ENCODE measurements around the gene TESMIN.

The TESMIN gene

GRCh38 chr11:68680541-68681231 is 70.6 kb downstream of the TESMIN start:
- no peak for DNase-seq

- no peak for DNase-seq
Measured at GRCh38 chr11:68678031-68678441, 73.3 kb downstream of the TESMIN start.

DNA sequence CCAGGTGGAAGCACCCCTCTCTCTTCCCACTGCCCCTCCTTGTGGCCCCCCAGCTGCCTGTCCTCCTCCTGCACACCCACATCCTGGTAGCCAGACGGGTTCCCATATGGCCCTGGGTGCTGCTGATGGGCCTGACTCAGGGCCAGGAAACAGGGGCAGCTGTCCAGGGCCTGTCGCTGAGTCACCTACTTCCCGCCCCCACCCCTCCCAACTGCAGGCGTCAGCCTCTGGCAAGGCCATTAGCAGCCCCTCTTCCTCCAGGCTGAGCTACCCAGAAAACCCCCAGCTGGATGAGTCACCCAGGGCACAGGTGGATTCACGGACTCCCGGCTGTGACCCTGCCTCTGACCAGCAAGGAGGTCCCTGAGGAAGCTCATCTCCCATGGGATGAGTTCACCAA is 73.9 kb downstream of the TESMIN start:
- DNase-seq, result no peak

GRCh38 chr11:68674461-68674860 is 76.9 kb downstream of the TESMIN start:
- DNase-seq, result no peak

- DNase-seq, result no peak
Measured at GRCh38 chr11:68673991-68674390, 77.3 kb downstream of the TESMIN start.

DNA sequence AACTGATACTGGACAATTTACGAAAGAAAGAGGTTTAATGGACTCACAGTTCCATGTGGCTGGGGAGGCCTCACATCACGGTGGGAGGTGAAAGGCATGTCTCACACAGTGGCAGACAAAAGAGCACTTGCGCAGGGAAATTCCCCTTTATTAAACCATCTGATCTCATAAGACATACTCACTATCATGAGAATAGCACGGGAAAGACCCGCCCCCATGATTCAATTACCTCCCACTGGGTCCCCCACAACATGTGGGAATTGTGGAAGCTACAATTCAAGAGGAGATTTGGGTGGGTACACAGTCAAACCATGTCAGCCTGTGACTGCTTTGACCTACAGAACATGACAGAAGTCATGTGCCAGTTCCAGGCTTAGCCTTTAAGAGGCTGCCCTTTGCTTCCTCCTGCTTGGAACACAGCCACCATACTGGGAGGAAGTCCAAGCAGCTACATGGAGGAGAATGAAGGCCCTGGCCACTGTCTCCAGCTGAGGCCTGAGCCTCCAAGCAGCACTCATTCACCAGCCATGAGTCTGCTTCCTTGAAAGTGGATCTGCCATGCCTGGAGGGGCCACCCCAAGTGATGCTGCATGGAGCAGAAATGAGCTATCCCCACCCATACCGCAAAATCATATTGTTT is 77.9 kb downstream of the TESMIN start:
- no peak for DNase-seq

DNA sequence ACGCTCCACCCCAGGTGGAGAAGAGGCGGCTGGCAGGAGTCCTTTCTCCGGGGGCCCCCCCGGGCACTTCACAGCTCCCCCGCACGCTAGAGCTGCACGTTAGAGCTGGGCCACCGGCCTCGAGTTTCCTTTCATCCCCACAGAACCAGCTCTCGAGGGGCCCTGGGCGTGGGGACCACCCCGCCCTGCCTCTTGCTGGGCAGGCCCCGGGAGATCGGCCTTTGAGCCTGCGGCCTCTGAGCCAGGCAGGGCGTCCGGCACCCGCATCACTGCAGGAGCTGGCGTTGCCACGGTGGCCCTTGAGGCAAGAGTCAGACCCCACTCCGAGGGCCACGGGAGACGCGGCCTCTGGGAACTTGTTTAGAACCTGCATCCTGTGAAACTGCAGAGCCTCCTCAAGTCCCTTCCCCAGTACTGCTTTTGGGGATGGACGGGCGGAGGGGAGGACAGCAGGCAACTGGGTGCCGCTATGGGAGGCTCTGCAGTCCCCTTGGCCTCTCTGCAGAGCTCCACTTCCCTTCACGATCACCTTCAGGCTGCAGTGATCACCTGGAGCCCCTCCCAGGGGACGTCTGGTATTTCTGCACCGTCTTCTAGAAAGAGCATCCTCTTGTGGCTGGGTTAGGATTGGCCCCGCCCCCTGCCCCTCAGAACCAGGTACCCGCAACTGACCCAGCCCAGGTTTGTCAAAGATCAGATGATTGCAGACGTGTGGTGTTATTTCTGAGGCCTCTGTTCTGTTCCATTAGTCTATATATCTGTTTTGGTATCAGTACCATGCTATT is 80.9 kb downstream of the TESMIN start:
- no peak for DNase-seq

DNA sequence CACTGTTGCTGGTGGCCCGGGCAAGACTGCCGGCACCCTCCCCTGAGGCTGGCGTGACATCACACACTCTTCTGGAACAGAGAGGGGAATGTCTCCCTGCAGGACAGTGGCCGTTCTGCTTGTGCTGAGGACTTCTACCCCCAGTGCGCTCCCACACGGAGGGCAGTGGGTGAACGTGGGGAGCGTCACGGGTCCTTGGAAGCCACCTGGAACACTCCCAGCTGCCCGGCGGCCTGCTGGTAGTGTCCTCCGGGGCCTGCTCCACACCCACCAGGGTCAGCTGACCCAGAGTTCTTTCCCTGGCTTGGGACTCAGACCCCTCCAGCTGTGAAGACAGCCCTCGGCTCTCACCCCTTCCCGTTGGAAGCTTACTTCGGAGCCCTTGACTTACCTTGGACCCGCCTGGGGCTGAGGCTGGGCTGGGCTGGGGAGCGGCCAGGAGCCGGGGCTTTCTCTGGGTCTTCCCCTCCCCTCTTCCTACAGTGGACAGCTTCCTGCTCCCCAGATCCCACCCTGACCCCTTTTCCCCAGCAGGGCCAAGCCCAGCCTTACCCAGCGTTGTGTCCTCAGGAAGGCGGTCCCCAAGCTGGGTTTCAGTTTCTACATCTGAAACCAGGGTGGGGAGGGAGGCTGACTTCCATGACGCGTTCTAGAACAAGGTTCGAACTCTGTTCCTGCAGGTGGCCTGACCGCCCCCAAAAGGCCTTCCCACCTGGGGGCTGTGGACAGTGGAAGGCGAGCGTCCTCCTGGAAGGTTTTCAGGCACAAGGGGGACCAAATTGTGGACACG is 81.8 kb downstream of the TESMIN start:
- DNase-seq, result no peak

GRCh38 chr11:68667511-68668500 is 83.5 kb downstream of the TESMIN start:
- no peak for DNase-seq

- DNase-seq, result no peak
Measured at GRCh38 chr11:68666849-68667248, 84.5 kb downstream of the TESMIN start.

GRCh38 chr11:68665436-68665835 is 85.9 kb downstream of the TESMIN start:
- DNase-seq, result no peak

DNA sequence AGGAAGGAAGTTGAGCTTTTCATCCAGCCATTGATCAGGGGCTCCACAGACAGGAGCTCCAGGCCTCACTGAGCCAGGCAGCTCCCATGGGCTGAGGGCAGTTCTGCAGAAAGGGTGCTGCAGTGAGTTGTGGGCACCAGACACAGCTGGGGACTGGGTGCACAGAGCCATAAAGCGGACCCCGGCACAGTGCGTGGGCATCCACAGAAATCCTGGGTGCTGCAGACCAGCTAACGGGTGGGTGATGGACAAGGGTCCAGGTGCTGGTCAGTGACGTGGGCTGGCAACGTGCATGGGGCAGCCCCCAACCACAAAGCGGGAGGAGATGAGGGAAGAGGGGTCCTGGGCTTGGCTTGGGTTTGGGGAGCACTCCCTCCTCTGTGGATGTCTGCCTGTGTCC is 86.4 kb downstream of the TESMIN start:
- DNase-seq, result no peak

GRCh38 chr11:68664141-68664540 is 87.2 kb downstream of the TESMIN start:
- DNase-seq, result no peak

- no peak for DNase-seq
Measured at GRCh38 chr11:68663482-68664010, 87.8 kb downstream of the TESMIN start.

GRCh38 chr11:68661697-68662603 is 89.4 kb downstream of the TESMIN start:
- no peak for DNase-seq

- no peak for DNase-seq
Measured at GRCh38 chr11:68661014-68661413, 90.3 kb downstream of the TESMIN start.

DNA sequence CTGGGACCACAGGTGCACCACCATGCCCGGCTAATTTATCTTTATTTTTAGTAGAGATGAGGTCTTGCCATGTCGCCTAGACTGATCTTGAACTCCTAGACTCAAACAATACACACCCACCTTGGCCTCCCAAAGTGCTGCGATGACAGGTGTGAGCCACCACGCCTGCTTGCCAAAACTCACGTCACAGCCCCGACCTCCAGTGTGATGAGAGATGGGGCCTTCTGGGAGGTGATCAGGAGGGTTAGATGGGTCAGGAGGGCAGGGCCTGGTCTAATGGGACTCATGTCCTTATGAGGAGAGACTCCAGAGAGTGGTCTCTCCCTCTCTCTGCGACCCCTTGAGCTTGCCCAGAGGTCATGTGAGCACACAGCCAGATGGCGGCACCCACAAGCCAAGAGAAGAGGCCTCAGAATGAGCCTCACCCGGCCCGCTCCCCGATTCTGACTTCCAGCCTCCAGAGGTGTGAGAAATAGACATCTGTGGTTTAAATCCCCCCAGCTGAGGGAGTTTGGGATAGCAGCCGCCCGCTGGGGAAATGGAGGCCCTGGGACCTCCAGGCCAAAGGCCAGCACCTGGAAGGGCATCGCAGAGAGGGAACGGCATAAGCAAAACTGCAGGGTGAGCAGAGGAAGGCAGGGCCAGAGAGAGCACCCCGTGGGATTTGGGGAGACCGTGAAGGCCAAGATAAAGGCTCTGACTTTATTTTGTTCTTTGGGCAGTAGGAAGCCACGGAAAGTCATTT is 91.1 kb downstream of the TESMIN start:
- DNase-seq, result no peak

DNA sequence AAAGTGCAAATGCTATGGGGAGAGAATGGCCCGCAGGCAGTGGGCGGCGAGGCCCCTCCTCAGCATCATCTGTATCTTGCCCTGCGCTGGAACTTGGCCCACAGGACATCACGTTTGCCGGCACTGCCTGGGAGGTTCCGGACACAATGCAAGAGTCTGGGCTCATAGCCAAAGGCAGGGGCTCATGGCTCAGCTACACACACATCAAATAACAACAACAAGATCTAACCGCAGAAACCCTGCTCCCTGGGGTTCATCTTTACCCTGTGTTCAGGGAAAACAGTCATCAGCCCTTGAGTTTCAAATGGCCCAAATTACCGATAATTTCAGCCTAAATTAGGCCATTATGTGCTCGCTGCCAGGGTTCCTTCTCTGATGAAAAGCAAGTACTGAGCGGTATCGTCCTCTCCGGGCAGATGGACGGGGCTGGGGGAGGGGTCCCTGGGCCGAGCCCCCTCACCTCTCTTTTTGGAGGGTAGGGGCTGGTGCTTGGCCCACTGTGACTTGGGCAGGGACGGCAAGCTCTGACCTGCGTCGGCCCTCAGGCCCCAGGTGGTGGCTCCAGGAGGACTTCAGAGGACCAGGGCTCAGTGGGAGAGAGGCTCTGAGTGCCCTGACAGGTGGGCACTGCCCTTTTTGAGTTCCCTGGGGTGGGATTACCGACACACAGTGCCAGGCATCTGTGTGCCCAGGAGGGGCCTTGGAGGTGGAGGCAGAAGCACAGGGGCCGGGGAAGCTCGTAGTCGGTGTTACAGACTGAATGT is 92.0 kb downstream of the TESMIN start:
- no peak for DNase-seq

GRCh38 chr11:68658661-68659060 is 92.7 kb downstream of the TESMIN start:
- no peak for DNase-seq

Data from activated CD4-positive, alpha-beta T cell treated with anti-CD3 and anti-CD28 coated beads, Interleukin-2, amount 50 U/mL, for 4 hours (primary cell).